ENCODE measurements around the gene TRIM74.
"Not testable (repeated sequence)": the region's sequence is repeated elsewhere in the genome, so short reads cannot be mapped to it uniquely, and the experiment has no call there.

Gene TRIM74

DNA sequence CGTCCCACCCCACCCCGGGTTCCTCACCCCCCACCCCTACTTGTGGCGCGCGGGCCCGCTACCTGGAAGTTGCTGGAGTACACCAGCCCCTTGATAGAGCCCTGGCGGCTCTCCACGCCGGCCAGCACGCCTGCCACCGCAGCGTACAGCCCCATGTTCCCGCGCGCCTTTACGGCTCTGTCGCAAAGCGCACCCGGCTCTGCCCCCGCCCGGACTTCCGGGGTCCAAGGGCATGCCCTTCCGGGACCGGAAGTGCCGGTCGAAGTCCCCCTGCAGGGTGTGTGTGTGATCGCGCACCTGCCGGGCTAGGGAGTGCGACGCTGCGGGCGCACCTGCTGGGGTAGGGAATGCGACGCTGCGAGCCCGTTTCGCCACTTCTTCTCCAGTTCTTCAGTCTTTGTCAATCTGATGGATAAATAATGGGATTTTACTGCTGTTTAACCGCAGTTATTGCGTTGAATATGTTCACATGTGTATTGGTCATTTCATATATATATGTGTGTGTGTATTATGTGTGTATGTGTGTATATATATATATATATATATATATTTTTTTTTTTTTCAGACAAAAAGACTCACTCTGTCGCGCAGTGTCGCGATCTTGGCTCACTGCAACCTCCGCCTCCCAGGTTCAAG lies 14.6 kb downstream of the TRIM74 start:
- peak; percentile 15 for FAIRE-seq

DNA sequence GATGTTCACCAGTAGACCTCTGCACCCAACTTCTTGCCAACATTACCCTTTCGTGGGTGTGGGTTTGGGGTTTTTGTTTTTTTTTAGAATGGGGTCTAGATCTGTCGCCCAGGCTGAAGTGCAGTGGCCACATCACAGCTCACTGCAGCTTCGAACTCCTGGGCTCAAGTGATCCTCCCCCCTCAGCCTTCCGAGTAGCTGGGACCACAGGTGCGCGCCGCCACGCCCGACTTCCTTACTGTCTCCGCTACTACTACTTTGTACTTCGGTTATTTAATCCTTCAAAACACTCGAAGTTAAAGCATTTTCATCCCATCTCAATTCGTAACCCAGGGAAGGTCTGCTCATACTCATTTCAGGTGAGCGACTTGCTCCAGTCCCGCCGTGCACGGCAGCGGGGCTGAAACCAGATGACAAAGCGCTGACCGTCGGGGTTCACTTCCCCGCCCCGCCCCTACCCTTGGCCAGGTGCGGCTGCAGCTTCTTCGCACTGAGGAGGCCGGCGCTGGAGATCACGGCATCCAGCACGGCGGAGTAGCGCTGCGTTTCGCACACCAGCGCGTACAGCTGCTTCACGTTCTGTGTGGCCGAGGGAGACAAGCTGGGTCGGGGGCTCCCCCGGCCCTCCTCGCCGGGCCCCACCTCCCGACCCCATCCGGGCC lies 15.2 kb downstream of the TRIM74 start:
- not testable (repeated sequence) for FAIRE-seq

DNA sequence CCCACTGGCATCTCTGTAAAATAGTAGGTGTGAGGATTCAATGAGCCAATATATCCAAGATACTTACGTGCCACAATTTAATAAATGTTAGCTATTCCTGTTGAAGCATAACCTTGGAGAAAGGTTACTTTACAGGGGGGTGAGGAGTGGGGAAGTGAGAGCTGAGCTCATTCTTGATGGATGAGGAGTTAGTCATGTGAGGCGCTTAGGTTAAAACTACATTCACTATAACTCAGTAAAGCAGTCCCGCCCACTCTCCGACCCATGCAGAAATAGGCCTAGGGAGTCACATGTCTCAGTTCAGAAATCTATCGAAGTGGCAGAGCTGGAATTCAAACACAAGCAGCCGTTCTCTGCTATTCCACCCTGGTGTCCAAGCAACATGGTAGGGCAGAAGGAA lies 18.8 kb downstream of the TRIM74 start:
- not testable (repeated sequence) for FAIRE-seq

DNA sequence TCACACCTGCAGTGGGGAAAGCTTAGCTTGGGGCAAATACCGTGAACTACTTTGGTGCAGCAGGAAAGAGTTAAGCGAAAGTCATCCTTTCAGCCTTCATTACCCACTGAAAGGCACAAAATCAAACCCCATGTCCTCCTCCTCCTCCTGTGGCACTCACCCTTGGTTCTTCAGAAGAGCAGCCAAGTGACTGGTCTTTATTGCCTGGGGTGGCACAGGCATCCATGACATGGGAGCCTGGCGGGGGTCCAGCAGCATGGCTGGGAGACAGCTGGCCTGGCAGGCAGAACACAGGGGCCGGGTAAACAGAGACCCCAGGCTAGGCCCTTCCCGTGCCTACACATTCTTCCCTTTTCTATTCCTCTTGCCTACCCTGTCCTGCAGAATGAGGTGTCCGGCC lies 19.6 kb downstream of the TRIM74 start:
- not testable (repeated sequence) for FAIRE-seq

DNA sequence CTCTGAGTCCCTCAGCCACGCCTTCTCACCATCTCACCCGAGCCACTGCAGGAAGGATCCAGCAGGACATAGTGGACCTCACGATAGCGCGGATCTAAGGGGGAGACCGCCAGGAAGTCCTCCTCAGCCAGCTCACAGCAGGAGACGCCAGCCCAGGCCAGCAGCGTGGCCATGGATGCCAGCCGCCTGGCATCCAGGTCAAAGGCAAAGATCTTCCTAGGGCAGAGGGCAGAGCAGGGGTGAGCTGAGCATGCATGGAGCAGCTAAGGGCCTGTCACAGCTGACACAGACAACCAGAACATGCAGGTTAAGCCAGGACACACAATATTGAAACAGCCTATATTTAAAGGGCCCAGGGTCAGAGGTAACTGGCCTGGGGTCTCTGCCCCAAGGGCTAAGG lies 20.0 kb downstream of the TRIM74 start:
- not testable (repeated sequence) for FAIRE-seq

DNA sequence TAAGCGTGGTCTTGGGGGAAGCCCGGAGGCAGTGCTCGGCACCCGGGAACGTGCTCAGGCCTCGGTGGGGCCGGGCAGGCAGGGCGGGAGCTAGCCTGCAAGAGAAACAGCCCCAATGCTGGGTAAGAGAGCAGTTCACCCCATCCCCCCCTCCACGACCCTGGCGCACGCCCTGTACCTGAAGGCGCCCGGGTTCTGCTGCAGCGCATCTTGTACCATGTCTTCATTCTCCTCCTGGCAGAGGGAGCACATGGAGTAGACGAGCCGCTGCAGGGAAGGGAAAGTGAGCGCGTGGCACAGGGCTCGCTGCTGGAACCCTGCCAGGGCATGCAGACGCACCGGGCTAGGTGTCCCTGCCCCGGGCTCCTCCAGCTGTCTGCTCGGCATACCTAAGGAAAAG lies 20.6 kb downstream of the TRIM74 start:
- FAIRE-seq: not testable (repeated sequence)

DNA sequence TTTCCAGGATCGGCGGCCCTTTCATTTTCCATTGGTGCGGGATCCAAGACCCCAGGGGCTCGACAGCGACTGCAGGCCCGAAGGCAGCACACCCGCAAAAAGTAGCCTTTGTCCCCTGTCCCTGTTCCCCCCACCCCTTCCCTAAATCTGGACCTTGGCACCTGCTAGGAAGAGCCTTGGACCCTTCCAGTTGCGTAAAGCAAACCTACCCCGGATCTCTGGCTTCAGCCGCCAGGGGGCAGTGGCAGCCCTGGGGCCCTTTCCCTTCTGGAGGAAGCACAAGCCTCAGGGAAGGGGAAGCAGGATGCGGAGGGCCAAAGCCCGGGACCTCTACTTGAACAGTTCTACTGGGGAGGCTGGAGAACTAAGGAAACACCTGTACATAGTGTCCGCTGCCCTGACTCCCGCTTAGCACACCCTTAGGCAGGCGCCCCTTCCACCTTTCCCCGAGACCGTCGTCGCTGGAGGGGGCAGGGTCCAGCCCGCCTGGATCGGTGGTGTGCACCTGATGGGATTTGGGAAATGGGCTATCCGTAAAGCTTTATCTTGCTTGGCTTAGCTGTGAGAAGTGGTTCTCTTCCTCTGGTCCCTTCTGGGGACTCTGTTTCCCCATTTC lies 23.0 kb downstream of the TRIM74 start:
- not testable (repeated sequence) for FAIRE-seq

DNA sequence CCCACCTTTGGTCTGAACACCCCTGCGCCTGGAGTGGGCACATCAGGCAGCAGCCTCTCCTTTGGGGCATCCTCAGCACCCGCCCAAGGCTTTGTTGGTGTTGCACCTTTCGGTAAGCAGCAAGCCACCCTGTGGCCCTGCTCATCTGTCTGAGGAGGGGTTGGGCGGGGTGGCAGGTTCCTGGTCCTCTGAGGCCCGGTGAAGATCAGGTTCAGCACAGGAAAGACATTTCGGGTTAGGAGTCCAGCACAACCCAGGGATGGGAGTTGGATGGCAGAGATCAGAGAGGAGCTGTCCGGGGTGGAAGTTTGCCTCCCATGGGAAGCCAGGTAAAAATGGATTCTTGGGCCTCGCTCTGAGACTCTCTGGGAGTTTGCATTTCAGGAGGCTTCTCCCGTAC lies 23.7 kb downstream of the TRIM74 start:
- FAIRE-seq: not testable (repeated sequence)

DNA sequence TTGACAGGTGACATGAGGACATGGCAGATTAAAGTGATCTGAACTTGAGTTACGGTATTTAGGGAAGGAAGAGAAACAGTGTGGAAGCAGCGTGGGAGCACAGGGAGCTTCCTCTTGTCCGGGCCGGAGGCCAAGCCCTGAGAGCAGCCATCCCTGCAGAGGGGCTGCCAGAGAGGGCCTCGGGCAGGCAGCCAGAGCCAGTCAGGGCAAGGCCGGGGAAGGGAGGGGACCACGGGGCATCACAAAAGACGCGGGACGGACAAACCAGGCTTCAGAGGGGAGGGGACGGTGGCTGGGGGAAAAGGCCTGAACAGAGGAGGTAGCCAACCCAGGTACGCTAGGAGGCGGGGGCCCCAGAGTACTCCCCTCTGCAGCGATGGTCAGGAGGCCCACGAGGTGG lies 24.3 kb downstream of the TRIM74 start:
- not testable (repeated sequence) for FAIRE-seq

DNA sequence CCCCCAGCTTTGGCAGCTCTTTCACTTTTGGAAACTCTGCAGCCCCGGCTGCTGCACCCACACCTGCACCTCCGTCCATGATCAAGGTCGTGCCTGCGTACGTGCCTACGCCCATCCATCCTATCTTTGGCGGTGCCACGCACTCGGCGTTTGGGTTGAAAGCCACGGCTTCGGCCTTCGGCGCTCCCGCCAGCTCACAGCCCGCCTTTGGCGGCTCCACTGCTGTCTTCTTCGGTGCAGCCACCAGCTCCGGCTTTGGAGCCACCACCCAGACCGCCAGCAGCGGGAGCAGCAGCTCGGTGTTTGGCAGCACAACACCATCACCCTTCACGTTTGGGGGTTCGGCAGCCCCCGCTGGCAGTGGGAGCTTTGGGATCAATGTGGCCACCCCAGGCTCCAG lies 26.3 kb downstream of the TRIM74 start:
- not testable (repeated sequence) for FAIRE-seq

DNA sequence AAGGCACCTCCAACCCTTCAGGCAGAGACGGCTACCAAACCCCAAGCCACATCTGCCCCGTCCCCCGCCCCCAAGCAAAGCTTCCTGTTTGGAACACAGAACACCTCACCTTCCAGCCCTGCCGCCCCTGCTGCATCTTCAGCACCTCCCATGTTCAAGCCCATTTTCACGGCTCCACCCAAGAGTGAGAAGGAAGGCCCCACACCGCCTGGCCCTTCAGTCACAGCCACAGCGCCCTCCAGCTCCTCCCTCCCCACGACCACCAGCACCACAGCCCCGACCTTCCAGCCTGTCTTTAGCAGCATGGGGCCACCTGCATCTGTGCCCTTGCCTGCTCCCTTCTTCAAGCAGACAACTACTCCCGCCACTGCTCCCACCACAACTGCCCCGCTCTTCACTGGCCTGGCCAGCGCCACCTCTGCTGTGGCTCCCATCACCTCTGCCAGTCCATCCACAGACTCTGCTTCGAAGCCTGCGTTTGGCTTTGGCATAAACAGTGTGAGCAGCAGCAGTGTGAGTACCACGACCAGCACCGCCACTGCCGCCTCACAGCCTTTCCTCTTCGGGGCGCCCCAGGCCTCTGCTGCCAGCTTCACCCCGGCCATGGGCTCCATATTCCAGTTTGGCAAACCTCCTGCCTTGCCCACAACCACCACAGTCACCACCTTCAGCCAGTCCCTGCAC lies 27.1 kb downstream of the TRIM74 start:
- not testable (repeated sequence) for FAIRE-seq

DNA sequence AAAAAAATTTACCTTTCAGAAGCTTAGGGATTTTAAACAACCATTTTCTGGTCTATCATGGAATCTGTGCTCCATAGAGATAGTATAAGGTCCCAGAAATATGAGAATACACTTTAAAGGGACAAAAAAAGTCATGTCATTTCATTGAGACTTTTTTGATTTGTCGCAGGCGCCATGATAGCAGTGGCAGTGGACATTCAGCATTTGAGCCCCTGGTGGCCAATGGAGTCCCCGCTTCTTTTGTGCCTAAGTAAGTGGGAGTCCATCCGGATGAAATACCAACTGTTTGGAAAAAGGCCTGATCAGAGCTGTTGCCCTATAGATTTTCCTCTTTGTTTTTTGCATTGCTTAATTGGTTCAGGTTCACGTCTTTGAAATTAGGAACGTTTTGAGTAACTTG lies 41.0 kb downstream of the TRIM74 start:
- not testable (repeated sequence) for FAIRE-seq

DNA sequence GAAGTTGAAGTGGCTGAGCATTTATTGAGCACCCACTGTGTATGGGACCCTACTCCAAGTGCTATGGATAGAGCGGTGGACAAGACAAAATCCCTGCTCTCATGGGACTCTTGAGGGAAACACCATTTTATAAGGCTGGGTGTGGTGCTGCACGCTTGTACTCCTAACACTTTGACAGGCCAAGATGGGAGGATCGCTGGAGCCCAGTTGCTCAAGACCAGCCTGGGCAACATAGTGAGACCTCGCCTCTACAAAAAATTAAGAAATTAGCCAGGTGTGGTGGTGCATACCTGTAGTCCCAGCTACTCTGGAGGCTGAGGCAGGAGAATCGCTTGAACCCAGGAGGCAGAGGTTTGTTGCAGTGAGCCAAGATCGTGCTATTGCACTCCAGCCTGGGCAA lies 41.5 kb downstream of the TRIM74 start:
- not testable (repeated sequence) for FAIRE-seq

DNA sequence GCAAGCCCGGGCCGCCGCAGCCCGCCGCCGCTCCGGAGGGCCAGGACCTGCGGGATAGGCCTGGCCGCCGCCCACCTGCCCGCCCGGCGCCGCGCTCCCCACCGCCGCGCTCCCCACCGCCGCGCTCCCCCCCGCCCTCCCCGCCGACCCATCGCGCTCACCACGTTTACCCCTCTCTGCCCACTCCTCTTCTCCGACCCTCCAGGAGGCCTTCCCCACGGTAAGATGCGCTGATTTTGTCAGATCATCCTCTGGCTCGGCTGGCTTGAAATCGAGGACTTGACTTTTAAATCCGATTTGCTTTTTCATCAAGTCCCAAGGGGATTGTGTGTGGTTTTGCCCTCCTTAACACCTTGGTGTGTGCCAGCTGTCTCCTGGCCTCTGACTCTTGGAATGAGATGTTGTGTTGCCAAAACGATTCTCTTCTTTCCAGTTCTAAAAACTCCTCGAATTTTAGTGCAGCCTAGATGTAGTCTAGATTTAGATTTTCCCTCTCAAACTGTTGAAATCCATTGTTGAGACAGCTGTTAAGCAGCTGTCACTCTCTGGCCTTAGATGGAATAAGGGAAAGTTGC lies 43.6 kb downstream of the TRIM74 start:
- FAIRE-seq: no peak

DNA sequence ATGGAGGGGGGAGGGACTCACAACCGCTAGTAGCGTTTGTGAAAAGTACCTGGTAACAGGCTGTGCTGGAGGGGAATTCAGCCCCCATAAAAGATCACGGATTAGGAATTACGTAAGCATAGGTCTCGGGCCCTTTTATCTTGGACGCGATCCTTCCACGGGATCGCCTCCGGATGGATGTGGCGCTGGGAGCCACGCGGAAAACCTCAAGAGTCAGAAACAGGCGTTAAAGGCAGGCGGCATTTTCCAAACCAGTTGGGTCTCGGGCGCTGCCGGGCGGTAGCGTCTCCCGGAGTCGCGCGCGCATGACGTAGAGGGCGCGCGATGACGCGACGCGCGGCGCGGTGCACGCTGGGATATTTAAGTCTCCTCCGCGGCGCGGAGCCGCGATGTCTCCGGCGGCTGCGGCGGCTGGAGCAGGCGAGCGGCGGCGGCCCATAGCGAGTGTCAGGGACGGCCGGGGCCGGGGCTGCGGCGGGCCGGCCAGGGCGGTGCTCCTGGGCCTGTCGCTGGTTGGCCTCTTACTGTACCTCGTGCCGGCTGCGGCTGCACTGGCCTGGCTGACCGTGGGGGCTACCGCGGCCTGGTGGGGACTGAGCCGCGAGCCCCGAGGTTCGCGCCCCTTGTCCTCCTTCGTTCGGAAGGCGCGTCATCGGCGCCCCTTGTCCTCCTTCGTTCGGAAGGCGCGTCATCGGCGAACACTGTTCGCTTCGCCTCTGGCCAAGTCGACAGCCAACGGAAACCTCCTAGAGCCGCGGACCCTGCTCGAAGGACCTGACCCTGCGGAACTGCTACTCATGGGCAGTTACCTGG lies 44.3 kb downstream of the TRIM74 start, which contains the start of gene POM121:
TSS of gene POM121 (plus strand) at position 363 of the 813 bp plus-strand sequence. CDS start at position 390, 27 bp downstream.
- no peak for FAIRE-seq

DNA sequence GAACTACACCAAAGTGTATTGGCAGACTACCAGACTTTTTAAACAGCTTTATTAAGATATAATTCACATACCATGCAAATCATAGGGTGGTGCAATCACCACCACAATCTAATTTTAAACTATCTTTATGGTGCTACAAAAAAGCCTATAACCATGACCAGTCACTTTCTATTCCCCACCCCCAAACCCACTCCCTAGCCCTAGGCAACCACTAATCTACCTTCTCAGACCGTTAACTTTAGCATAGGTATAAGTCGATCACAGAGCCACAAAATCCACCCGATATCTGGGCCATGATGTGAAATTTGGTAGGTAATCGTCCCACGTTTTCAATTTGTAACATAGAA lies 44.9 kb downstream of the TRIM74 start:
- FAIRE-seq: no peak

DNA sequence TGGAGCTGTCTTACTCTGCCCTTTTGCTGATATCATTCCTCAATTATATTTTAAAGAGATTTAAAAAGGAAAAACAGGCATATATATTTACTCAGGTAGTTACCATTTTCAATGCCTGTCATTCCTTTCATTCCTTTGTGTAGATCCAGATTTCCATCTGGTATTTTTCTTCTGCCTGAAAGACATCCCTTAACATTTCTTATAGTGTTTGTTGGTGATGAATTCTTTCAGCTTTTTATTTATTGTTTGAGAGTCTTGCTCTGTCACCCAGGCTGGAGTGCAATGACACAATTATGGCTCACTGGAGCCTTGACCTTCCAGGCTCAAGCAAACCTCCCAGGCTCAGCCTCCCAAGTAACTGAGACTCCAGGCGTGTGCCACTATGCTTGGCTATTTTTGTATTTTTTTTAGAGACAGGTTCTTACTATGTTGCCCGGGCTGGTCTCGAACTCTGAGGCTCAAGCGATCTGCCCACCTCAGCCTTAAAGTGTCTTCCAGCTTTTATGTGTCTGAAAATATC lies 50.0 kb downstream of the TRIM74 start:
- FAIRE-seq: no peak

DNA sequence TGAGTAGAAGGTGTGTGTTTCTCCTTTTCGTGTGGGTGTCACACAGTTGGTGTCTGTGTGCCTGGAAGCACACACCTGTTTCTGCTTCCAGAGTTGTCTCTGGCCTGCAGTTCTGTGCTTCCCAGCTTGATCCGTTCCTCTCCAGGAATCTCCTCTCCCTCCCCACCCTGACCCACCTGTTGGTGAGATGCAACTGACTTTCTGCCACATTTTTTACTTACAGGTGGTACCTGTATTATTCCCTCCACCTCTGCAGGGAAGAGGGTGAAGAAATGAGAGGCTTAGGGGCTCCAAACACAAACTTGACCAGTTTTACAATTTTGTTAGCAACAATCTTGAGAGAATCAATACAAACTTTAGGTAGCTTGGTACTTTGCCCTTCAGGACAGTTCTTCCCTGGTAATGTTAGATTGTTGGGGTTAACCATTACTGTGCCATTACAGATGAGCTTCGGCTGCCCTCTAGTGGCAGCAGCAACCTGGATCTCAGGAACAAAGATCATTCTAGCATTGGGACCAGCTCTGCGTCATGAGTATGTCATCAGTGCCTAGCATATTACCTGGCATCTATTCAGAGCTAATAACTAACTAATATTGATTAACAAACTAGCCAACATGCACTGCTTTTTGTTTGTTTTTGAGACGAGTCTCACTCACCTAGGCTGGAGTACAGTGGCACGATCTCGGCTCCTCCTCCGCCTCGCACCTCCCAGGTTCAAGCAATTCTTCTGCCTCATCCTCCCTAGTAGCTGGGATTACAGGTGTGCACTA lies 54.3 kb downstream of the TRIM74 start:
- FAIRE-seq: peak; percentile 52

DNA sequence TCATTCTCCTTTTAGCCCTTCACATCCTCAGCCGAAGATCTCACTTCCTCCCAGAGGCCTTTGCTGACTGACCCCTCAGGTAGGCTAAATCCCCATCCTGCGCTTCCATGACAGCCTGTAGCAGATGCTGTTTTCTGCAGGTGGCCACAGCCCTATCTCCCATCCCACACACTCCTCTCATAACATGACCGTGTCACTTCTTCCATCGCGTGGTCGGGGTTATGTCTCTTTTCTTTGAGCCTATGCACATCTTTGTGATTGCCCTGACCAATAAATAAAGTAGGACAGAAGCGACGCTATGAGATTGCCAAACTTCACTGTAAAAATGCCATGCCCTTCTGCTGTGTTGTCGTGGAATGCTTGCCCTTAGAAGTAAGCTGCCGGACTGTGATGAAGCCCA lies 55.5 kb downstream of the TRIM74 start:
- not testable (repeated sequence) for FAIRE-seq

DNA sequence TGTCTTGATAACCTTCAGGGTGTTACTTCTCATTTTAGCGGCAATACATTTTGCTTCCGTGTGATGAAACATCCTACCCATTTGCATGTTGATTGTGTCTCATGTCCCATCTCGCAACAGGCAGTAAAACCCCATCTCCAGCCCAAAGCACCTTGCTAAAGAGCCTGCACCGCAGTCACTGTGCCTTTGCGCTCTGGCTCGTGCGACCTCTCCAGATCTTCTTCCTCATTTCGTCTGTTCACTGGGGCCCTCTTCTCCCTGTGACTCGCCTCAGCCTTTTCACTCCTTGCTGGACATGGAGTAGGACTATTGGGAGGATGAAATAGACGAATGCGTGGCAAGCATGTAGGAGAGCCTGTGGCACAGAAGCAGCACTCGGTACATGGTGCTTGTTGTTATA lies 57.9 kb downstream of the TRIM74 start:
- not testable (repeated sequence) for FAIRE-seq

Data from G401.6 (cell line).